GM12878 (cell line): ENCODE data around the gene RFX3.

ENCODE experiments used
- ASH2L ChIP-seq: fragments of 300-600, 200-600 bp; sonication (generic); IDR thresholded peaks from 2 replicates; pipeline ENCODE4 v1.6.1; 2017; ENCODE audit warnings: low read depth, mild to moderate bottlenecking, borderline replicate concordance
- CTCF ChIP-seq, 3 experiments: IDR thresholded peaks in 2 of 3; conservative IDR thresholded peaks in 1 of 3; 2 replicates each; pipeline ENCODE4 v1.5.1; 2011; ENCODE audit warnings: low read depth in 3 of 3, low read length in 3 of 3, mild to moderate bottlenecking in 3 of 3, control low read depth in 2 of 3, moderate library complexity in 2 of 3, inconsistent platforms in 1 of 3, mixed read lengths in 1 of 3; ENCODE audit not compliant: control insufficient read depth in 2 of 3, insufficient read depth in 1 of 3; ENCODE audit errors: extremely low read depth in 1 of 3
- EP300 ChIP-seq, 2 experiments: fragments of 150-350 bp in 1 of 2; IDR thresholded peaks; 2 replicates each; pipeline ENCODE4 v1.6.1; 2011 to 2012; ENCODE audit warnings: low read depth in 2 of 2, low read length in 2 of 2, borderline replicate concordance in 1 of 2, improper control_type of control experiment in 1 of 2, inconsistent platforms in 1 of 2; ENCODE audit not compliant: control insufficient read depth in 1 of 2
- HDAC6 ChIP-seq: fragments of 200-600 bp; sonication (generic); IDR thresholded peaks from one replicate; pipeline ENCODE4 v1.8.0; 2017; ENCODE audit warnings: antibody characterized with exemption; ENCODE audit not compliant: unreplicated experiment
- LARP7 ChIP-seq: fragments of 450-650 bp; IDR thresholded peaks from 2 replicates; pipeline ENCODE4 v1.6.1; 2017; ENCODE audit warnings: mild to moderate bottlenecking
- POLR2A ChIP-seq: IDR thresholded peaks from 2 replicates; pipeline ENCODE4 v1.6.1; 2011; ENCODE audit warnings: low read depth, mild to moderate bottlenecking, low read length
- PRDM15 ChIP-seq: fragments of 450-650 bp; formaldehyde crosslinking; IDR thresholded peaks from 2 replicates; pipeline ENCODE4 v1.4.0; 2020; ENCODE audit warnings: mild to moderate bottlenecking, moderate library complexity
- ZSCAN29 ChIP-seq: fragments of 450-650 bp; IDR thresholded peaks from 2 replicates; pipeline ENCODE4 v1.6.1; 2017; ENCODE audit warnings: mild to moderate bottlenecking, moderate library complexity
- ZZZ3 ChIP-seq: IDR thresholded peaks from 2 replicates; pipeline ENCODE4 v1.6.1; 2011; ENCODE audit warnings: low read depth; ENCODE audit not compliant: control insufficient read depth, insufficient read length

- TF ChIP-seq CTCF (IDR thresholded peaks at IDR 0.05 in 2 of 3, conservative IDR thresholded peaks at IDR 0.05 in 1 of 3; ENCODE audit: control insufficient read depth in 2 of 3, extremely low read depth in 1 of 3, insufficient read depth in 1 of 3, low read depth in 3 of 3, low read length in 3 of 3) (no peak), PRDM15 (no peak), EP300 (IDR thresholded peaks at IDR 0.05; ENCODE audit: borderline replicate concordance in 1 of 2, control insufficient read depth in 1 of 2, low read depth in 2 of 2, low read length in 2 of 2) (no peak), ZSCAN29 (no peak), POLR2A (no peak), LARP7 (no peak), ASH2L (no peak), HDAC6 (no peak), ZZZ3 (no peak)
Measured at GRCh38 chr9:3495855-3496254, 29.9 kb downstream of the RFX3 start.
